Stimulated activated CD8-positive, alpha-beta memory T cell treated with anti-CD3 and anti-CD28 coated beads, Interleukin-7, amount 100 ng/mL, for 24 hours (primary cell): ENCODE results near the gene HES4.
"Not testable (repeated sequence)": the region's sequence is repeated elsewhere in the genome, so short reads cannot be mapped to it uniquely, and the experiment has no call there.

Experiments used
- DNase-seq: peaks from one replicate; pipeline ENCODE4 v3.0.0-alpha.2; 2020; ENCODE audit warnings: low read depth

HES4 gene

GRCh38 chr1:1018321-1018685, 18.4 kb upstream of the HES4 start:
- DNase-seq = not testable (repeated sequence)

GRCh38 chr1:1017397-1018320, 17.8 kb upstream of the HES4 start:
- DNase-seq = not testable (repeated sequence)

GRCh38 chr1:1014799-1015681, 15.1 kb upstream of the HES4 start:
- DNase-seq = no peak

GRCh38 chr1:1013922-1014648, 14.2 kb upstream of the HES4 start:
- no peak for DNase-seq

- DNase-seq = peak; percentile 69
Observed at GRCh38 chr1:1013105-1013921, 13.4 kb upstream of the HES4 start, which contains the start of gene ISG15. TSS of gene ISG15 (plus strand) at chr1:1013497. CDS start at chr1:1013574, 77 bp downstream.

- not testable (repeated sequence) for DNase-seq
Observed at GRCh38 chr1:1012736-1013104, 12.8 kb upstream of the HES4 start.

- DNase-seq = no peak
Observed at GRCh38 chr1:1011396-1011949, 11.6 kb upstream of the HES4 start.

- not testable (repeated sequence) for DNase-seq
Observed at GRCh38 chr1:1010131-1010530, 10.2 kb upstream of the HES4 start.

GRCh38 chr1:1006305-1007159, 6.6 kb upstream of the HES4 start:
- no peak for DNase-seq

GRCh38 chr1:1005774-1006304, 5.9 kb upstream of the HES4 start:
- DNase-seq = no peak

GRCh38 chr1:1004780-1005697, 5.1 kb upstream of the HES4 start:
- DNase-seq = no peak

- DNase-seq = no peak
Observed at GRCh38 chr1:1004420-1004779, 4.5 kb upstream of the HES4 start.

GRCh38 chr1:1003618-1004419, 3.9 kb upstream of the HES4 start:
- no peak for DNase-seq

- no peak for DNase-seq
Observed at GRCh38 chr1:1001057-1001783, 1.3 kb upstream of the HES4 start.

- DNase-seq = peak; percentile 47
Observed at GRCh38 chr1:1000357-1001056, 610 bp upstream of the HES4 start.

- DNase-seq = no peak
Observed at GRCh38 chr1:998995-999724, 737 bp downstream of the HES4 start.
